A673 (cell line): Measurements from ENCODE around the gene PSMD7.

Experiments
- EZH2 ChIP-seq: fragments of 200-600 bp; sonication (generic); IDR thresholded peaks from 2 replicates; pipeline ENCODE4 v1.6.1; 2017; ENCODE audit warnings: borderline replicate concordance, low read depth, mild to moderate bottlenecking, mixed read lengths, antibody characterized with exemption, low read length; ENCODE audit not compliant: poor library complexity, severe bottlenecking
- TF ChIP-seq, protein P1 (sequence below): fragments of 300-800, 200-600 bp; sonication (generic); conservative IDR thresholded peaks from 2 replicates; pipeline ENCODE4 v1.5.1; 2017; ENCODE audit warnings: low read depth, mild to moderate bottlenecking, antibody characterized with exemption, low read length, moderate library complexity, mixed read lengths

DNA sequence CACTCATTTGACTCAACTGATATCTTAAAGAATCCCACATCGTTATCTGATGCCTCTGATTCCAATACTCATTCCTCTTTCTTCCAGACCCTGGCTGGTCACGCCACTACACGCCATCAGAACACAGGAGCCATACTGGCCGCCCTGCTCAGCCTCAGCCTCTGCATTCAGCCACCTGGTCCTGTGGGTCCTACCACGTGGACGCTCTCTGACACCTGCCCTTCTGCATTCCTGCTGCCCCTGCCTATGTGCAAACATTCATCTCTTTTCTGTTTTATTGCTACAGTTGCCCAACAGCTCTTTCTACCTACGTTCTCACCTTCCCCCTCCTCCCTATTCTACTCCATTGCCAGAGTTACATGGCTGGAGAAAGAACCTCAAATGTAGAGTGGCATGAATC, 18.4 kb downstream of the PSMD7 start:
- TF ChIP-seq, protein P1, sequence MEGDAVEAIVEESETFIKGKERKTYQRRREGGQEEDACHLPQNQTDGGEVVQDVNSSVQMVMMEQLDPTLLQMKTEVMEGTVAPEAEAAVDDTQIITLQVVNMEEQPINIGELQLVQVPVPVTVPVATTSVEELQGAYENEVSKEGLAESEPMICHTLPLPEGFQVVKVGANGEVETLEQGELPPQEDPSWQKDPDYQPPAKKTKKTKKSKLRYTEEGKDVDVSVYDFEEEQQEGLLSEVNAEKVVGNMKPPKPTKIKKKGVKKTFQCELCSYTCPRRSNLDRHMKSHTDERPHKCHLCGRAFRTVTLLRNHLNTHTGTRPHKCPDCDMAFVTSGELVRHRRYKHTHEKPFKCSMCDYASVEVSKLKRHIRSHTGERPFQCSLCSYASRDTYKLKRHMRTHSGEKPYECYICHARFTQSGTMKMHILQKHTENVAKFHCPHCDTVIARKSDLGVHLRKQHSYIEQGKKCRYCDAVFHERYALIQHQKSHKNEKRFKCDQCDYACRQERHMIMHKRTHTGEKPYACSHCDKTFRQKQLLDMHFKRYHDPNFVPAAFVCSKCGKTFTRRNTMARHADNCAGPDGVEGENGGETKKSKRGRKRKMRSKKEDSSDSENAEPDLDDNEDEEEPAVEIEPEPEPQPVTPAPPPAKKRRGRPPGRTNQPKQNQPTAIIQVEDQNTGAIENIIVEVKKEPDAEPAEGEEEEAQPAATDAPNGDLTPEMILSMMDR = no peak
- no peak for TF ChIP-seq EZH2
